ENCODE measurements around the gene SIGLEC9.

The SIGLEC9 gene

DNA sequence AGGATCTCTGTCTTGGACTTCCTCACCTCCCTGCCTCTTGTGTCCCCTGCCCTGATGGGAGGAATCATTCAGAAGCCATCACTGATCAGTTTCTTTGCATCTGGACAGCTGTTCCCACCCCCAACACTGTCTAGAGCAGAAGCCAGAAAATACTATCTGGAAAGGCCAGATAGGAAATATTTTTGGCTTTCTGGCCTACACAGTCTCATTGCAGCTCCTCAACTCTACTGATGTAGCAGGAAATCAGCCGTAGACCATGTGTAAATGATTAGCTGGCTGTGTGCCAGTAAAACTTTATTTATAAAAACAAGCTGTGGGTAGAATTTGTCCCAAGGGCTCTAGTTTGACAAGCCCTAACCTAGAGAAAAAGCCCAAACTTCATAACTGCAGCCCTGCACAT, 23.0 kb downstream of the SIGLEC9 start:
- no peak for DNase-seq

DNA sequence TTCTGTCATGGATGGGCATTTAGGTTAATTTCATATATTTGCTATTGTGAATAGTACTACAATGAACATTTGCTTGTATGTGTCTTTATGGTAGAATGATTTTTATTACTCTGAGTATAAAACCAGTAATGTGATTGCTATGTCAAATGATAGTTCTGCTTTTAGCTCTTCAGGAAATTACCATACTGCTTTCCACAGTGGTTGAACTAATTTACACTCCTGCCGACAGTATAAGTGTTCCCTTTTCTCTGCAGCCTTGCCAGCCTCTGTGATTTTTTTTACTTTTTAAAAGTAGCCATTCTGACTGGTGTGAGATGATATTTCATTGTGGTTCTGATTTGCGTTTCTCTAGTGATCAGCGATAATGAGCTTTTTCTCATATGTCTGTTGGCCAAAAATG, 23.9 kb downstream of the SIGLEC9 start:
- peak; percentile 9 for DNase-seq

DNA sequence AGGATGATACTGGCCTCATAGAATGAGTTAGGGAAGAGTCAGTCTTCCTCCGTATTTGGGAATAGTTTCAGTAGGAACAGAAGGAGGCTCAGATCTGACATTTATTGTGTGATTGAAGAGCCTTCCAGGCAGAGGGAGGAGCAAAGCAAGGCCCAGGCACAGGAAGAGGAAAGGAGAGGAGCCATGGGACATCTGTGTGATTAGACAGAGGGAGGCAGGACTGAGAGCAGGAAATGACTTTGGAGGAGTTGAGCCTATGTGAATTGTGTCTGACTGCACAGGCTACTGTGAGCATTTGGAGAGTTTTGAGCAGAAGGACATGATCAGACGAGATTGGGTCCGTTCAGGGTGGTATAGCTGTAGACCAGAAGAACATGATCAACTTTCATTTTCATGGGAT, 25.9 kb downstream of the SIGLEC9 start:
- no peak for DNase-seq

DNA sequence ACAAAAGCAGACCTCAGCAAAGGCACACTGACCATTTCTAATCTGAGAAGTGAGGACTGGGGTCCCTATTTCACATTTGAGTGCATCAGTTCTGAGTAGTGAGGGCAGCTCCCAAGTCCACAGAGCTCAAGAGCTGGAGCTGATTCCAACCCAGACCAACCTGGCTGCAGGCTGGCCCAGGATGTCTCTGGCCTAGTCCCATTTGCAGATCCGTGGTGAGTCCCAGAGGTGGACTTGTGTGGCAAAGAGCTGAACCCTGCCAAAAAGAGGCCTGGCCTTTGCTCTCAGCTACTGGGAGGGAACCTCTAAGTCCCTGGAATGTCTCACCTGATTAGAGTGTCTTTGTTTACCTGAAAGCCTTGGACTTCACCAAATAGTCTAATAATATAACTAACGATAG, 32.0 kb downstream of the SIGLEC9 start:
- DNase-seq = no peak

DNA sequence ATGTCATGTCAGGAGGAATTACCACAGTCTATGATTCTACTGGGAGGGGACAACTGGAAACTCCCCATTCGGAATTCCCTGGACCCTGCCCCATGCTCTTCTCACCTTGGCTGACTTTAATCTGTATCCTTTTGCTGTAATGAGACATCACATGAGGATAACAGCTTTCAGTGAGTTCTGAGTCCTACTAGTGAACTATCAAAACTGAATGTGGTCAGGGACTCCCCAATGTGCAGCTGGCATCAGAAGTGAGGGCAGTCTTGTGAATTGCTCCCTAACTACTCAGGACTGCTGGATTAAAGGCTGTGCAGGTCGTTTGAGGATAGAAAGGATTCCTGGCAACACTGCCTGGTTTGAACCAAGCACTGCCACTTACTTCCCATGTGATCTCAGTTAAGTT, 32.6 kb downstream of the SIGLEC9 start:
- DNase-seq = no peak

DNA sequence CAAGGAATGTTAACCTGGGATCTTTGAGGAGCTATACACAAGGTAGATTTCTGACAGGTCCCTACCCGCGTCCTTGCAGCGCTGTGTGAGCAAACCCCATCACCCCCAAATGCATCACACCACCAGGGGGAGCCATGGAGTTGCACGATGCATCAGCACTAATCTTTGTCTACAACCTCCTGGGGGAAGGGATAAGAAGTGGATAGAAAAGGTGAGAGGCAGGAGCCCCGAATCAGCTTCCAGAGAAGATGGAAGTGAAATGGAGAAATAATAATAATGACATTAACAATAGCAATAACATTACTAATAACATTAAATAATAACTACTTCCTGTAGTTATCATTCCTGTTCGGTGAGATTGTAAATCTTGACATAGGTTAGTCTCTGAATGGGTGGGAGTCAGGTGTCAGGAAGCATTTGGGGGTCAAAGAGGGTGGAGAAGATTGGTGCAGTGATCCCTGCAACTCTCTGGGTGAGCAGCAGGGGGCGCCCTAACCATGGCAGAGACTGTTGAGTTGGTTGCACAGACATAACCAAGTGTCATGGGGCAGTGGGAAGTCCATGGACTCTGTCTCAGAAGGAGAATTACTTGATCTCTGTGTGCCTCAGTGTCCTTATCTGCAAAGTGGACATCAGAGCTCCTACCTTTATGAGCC, 33.9 kb downstream of the SIGLEC9 start:
- DNase-seq = peak; percentile 55

DNA sequence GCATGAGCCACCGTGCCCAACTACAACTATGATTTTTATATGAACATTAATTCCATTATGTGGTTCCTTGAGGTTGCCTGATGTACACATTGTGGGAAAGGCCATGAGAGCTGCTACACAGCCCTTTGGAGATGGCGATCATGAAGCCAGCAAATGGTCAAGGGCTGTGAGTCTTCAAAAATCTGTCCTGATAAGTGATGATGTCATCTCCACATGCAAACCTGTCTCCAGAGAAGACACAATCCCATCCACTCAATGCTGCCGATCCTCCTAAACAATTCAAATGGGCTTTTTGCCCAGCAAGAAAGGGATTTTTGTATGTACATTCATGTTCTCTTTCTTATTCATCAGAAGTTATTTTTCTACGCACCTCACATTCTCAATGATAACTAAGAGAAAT, 35.0 kb downstream of the SIGLEC9 start:
- DNase-seq = no peak

DNA sequence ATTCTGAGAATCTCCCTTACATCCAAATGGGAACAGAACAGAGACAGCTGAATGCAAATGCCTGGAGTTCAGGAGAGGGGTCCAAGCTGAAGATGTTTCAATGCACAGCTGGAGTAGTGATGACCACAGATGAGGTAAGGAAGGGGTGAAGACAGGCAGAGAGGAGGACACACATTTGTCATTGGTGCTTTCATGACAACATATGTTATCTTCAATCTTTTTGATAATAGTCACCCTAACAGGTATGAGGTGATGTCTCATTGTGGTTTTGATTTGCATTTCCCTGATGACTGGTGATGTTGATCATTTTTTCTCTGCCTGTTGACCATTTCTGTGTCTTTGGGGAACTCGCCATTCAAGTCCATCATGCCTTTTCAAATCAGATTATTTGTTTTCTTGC, 36.6 kb downstream of the SIGLEC9 start:
- no peak for DNase-seq

DNA sequence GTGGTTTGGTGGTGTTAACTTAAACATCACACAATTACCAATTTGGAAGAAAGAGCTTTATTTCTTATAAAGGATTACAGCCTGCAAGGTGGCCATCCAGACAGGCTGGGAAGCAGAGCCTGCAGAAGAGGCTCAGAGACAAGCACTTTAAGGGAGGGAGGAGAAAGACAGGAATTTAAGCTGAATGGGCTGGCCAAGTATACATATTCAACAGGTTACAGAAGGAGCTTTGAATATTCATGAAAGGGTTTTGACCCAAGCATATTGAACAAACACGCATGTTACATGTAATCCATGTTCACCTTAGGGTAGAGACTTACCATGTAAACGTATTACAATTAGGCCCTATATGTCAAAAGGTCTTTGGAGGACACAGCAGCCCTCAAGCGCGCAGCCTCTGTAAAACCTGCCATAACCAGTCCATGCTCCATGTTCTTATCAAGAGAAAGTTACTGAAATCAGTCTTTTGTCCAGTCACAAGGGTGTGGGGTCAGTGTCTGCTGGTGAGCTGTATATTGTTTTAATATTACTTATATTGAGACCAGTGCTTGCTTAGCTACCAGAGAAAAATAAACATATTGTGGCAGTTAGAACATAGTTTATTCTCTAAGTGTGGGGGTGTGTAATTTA, 37.3 kb downstream of the SIGLEC9 start:
- no peak for DNase-seq

DNA sequence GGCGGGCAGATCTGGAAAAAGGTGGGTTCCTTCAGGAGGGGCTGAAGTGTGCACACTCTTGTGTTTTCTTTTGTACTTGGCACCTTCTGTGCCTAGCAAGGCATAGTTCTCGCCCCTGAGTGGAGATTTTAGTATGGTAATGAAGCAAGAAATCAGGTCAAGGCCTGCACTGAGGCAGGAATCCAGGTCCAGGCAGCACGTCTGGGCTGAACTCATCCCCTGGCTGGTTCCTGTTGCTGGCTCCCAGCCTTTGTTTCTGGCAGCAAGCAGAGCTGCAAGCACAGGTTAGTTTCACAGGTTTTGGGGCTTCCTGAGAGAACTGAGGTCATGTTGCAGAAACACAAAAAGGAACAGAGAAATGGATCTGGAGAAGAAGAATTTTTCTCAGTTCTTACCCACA, 38.6 kb downstream of the SIGLEC9 start:
- DNase-seq = no peak

DNA sequence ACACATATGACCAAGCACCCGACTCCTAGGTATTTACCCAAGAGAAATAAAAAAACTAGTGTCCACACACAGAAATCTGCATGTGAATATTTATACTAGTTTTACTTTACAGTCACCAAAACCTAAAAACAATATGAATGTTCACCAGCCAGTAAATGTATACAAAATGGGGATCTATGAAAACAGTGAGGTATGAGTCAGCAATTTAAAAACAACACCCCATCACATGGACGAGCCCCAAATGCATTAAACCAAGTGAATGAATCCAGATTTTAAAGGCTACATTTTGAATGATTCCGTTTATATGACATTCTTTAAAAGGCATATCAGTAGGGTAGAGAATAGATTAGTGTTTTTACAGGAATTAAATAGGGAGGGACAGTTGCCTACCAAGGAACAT, 39.5 kb downstream of the SIGLEC9 start:
- no peak for DNase-seq

DNA sequence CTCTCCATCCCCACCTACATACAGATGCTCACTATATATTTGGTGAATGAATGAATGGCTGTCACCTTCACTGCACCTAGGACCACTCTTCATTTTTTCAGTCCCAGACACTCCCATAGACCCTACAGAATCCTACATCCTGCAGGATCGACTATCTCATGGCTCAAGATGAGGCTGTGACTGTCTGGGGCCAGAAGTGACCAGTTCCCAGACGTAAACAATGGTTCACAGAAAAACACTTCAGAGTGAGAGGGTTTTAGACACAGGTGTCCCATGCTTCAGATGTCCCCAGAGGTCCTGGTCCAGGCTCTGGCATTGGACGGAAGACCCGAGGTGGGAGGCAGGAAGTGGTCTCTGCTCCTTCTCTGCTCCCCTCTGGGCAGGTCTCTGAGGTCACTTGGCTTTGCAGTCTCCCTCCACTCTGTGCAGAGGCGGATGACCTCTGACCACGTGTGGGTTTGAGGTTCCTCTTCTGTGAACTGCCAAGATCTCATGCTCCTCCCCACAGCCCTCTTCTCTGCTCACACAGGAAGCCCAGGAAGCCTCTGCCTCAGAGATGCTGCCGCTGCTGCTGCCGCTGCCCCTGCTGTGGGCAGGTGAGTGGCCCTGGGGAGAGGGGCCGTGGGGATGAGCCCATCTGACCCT, 42.3 kb downstream of the SIGLEC9 start:
- peak; percentile 86 for DNase-seq

DNA sequence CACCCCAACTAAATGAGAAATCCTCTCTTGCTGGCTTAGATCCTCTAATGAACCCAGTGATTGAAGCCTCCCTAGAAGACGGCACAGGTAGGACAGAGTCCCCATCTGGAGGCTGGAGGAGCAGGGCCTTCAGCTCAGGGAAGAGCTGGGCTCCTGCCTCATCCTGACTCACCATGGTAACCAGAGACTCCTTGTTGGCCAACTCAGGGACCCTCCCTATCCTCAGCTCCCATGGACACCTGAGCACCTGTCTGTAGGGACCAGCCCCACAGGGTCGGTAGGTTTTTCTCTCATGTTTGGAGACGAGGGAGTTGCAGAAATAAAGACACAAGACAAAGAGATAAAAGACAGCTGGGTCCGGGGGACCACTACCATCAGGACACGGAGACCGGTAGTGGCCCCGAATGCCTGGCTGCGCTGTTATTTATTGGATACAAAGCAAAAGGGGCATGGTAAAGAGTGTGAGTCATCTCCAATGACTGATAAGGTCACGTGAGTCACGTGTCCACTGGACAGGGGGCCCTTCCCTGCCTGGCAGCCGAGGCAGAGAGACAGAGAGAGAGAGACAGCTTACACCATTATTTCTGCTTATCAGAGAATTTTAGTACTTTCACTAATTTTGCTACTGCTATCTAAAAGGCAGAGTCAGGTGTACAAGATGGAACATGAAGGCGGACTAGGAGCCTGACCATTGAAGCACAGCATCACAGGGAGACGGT, 44.0 kb downstream of the SIGLEC9 start:
- no peak for DNase-seq

DNA sequence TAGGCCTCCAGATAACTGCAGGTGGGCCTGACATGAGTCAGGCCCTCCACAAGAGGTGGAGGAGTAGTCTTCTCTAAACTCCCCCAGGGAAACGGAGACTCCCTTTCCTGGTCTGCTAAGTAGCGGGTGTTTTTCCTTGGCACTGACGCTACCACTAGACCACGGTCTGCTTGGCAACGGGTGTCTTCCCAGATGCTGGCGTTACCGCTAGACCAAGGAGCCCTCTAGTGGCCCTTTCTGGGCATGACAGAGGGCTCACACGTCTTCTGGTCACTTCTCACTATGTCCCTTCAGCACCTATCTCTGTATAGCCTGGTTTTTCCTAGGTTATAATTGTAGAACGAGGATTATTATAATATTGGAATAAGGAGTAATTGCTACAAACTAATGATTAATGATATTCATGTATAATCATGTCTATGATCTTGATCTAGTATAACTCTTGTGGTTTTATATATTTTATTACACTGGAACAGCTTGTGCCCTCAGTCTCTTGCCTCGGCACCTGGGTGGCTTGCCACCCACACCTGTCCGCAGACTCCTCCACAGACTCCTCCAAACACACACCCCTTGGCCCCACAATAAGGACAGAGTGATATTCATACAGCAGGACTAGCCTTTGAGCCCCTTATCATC, 44.7 kb downstream of the SIGLEC9 start:
- DNase-seq = peak; percentile 74

DNA sequence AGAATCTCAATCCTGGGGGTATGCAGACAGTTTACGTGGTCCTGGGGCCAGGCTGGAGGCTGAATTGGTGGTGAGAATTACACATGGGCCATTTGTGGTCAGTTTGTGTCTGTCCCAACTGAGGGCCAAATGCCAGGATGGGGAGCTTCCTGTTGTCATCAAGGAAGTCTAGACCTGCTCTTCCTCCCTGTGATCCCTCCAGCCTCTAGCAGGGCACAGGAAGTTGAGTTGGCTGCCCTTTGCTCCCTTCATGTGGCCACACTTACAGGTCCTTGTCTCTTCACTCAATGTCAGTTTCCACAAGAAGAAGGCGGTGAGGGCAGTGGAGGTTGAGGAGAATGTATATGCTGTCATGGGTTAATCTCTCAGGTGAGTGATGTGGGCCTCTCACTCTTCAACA, 47.5 kb downstream of the SIGLEC9 start:
- no peak for DNase-seq

DNA sequence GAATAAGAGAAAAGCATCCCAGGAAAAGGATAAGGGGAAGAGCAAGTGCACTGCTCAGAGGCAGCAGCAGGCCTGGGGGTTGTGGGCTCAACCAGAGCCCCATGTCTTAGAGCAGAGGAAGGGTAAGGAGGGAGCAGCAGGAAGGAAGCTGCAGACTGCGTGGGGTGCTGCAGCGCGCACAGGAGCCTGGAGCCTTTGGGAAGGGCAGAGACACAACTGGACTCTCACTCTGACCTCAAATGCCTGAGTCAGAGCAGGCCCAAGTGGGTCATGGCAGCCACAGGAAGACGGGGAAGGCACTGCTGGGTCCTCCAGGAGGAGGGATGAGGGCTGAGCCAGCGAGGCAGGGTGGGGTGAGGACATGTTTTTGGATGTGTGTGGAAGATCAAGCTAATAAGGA, 49.0 kb downstream of the SIGLEC9 start:
- DNase-seq = no peak

DNA sequence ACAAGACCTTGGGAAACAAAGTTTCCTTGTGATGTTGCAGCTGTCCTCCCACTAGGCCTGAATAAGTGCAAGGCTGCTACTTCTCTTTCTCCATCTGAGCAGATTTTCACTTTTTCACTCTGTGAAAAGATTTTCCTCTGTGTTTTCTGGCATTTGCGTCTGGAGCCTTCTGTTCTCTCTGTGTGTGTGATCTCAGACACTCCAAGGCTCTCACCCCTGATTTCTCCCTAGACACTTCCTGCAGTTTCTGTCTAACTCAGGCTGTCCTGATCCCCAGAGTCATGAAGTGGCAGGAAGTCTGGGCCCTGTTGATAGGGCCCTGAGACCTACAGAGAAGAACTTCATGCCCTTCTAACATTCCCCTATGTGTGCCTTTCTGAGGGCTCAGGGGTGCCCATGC, 54.5 kb downstream of the SIGLEC9 start:
- DNase-seq = no peak

Measured in KG1 (cell line).